MCF 10A (cell line): ENCODE measurements around the gene ABCA8. TPM values are rescaled to one million over a fixed set of nuclear protein-coding genes. Genes with fewer than 3 reads are reported as not detected.

ENCODE experiments used
- BruUV-seq: library from RNA; stranded (reverse); fragments of 400-500 nt; replicated peaks from 2 replicates; lab custom pipeline; 2021; lab: Mats Ljungman, UMichigan
- CTCF ChIA-PET: fragments of 300-600 bp; sonication (Branson Sonifier 250); formaldehyde crosslinking; extraction: SDS; loops from one replicate; lab custom pipeline; 2021; ENCODE audit warnings: antibody characterized with exemption, inconsistent platforms; lab: Yijun Ruan, JAX
- POLR2A ChIA-PET: fragments of 300-600, 350-650 bp; sonication (Branson Sonifier 250); formaldehyde crosslinking; extraction: SDS; loops from one replicate; lab custom pipeline; 2020; ENCODE audit warnings: antibody characterized with exemption, inconsistent platforms; lab: Yijun Ruan, JAX
- DNase-seq: peaks from one replicate; pipeline ENCODE4 v3.0.0-alpha.2; 2018; ENCODE audit not compliant: unreplicated experiment
- H3K27ac Mint-ChIP-seq: one replicate; pipeline ENCODE4 v1.8.0; 2022; ENCODE audit warnings: mild to moderate bottlenecking, low read depth, mixed read lengths; ENCODE audit not compliant: unreplicated experiment
- H3K27me3 Mint-ChIP-seq: one replicate; pipeline ENCODE4 v1.8.0; 2022; ENCODE audit warnings: mixed read lengths; ENCODE audit not compliant: insufficient read depth, unreplicated experiment
- H3K36me3 Mint-ChIP-seq: one replicate; pipeline ENCODE4 v1.8.0; 2022; ENCODE audit warnings: mild to moderate bottlenecking, moderate library complexity, mixed read lengths; ENCODE audit not compliant: insufficient read depth, unreplicated experiment
- H3K4me1 Mint-ChIP-seq: one replicate; pipeline ENCODE4 v1.8.0; 2022; ENCODE audit warnings: mixed read lengths; ENCODE audit not compliant: insufficient read depth, unreplicated experiment
- H3K4me3 Mint-ChIP-seq: one replicate; pipeline ENCODE4 v1.8.0; 2022; ENCODE audit warnings: mild to moderate bottlenecking, moderate library complexity, mixed read lengths; ENCODE audit not compliant: unreplicated experiment
- H3K9me3 Mint-ChIP-seq: one replicate; pipeline ENCODE4 v1.8.0; 2022; ENCODE audit warnings: mixed read lengths; ENCODE audit not compliant: unreplicated experiment
- CTCF ChIP-seq: fragments of 200-600 bp; IDR thresholded peaks from one replicate; pipeline ENCODE4 v1.8.0; 2022; ENCODE audit warnings: antibody characterized with exemption, mild to moderate bottlenecking; ENCODE audit not compliant: unreplicated experiment
- intact Hi-C: fragments of 100-400 bp; cut with micrococcal nuclease; formaldehyde crosslinking; loops from 2 replicates; pipeline ENCODE4 v1.14.1; 2022
- total RNA-seq: library from RNA; stranded (reverse); gene quantifications from 2 replicates; pipeline ENCODE4 v1.2.3, GENCODE V29; 2022

Gene ABCA8
- total RNA-seq, 1 experiment from 2014 or later: 1.5 TPM

GRCh38 chr17:68819465-68819864 is 135.7 kb downstream of the ABCA8 start:
- no peak for TF ChIP-seq CTCF
- Mint-ChIP-seq H3K4me1 (peaks cover 16% of the 10 kb centered on the region), H3K4me3 (no peak overlapping the region), H3K27ac (no peak overlapping the region), H3K36me3 (no peaks in the 10 kb centered on the region), H3K27me3 (no peaks in the 10 kb centered on the region), H3K9me3 (no peaks in the 10 kb centered on the region)
- intact Hi-C loops: no loop called here
- no peak for DNase-seq
- no TSS peak for BruUV-seq
- POLR2A ChIA-PET: no interaction called here
- CTCF ChIA-PET: no interaction called here

Other genes starting within 250 kb of the ABCA8 start
- 4.5 and 7.8 TPM in 2 replicates for gene ABCA9, start 105.5 kb upstream of the ABCA8 start, total RNA-seq
- 34.5 TPM in 2 replicates for gene ABCA6, start 186.5 kb upstream of the ABCA8 start, total RNA-seq